CD8-positive, alpha-beta memory T cell (primary cell): Measurements from ENCODE around the gene TREML4. TPM values are rescaled to one million over a fixed set of nuclear protein-coding genes. Genes with fewer than 3 reads are reported as not detected.

ENCODE experiments used
- CTCF ChIA-PET: fragments of 350-600 bp; sonication (Branson Sonifier 250); formaldehyde crosslinking; loops from one replicate; lab custom pipeline; 2021; ENCODE audit warnings: antibody characterized with exemption; lab: Charles Lee
- POLR2A ChIA-PET: fragments of 350-600 bp; sonication (Branson Sonifier 250); formaldehyde crosslinking; loops from one replicate; lab custom pipeline; 2021; ENCODE audit warnings: antibody characterized with exemption; lab: Charles Lee
- DNase-seq, 5 donors: peaks; one replicate each; pipeline versions ENCODE4 v3.0.0 to v3.0.0-alpha.2; 2020 to 2022; ENCODE audit warnings: mixed read lengths in 1 of 5
- H3K27ac ChIP-seq: one replicate; pipeline ENCODE4 v1.7.0; 2013; ENCODE audit warnings: low read depth, mild to moderate bottlenecking, low read length, moderate library complexity
- H3K27me3 ChIP-seq: 2 replicates; pipeline ENCODE4 v1.7.0; 2013; ENCODE audit warnings: low read length, mild to moderate bottlenecking; ENCODE audit not compliant: insufficient read depth, poor library complexity, severe bottlenecking
- H3K36me3 ChIP-seq: 2 replicates; pipeline ENCODE4 v1.7.0; 2013; ENCODE audit warnings: mild to moderate bottlenecking, low read length, moderate library complexity; ENCODE audit not compliant: insufficient read depth
- H3K4me1 ChIP-seq: 2 replicates; pipeline ENCODE4 v1.7.0; 2013; ENCODE audit warnings: mild to moderate bottlenecking, low read length, moderate library complexity; ENCODE audit not compliant: insufficient read depth
- H3K4me3 ChIP-seq: 2 replicates; pipeline ENCODE4 v1.7.0; 2013; ENCODE audit warnings: mild to moderate bottlenecking, low read length
- H3K9me3 ChIP-seq: 2 replicates; pipeline ENCODE4 v1.7.0; 2013; ENCODE audit warnings: mild to moderate bottlenecking, low read length
- H3K27ac Mint-ChIP-seq, 8 donors: one replicate each; pipeline ENCODE4 v1.8.0; 2020 to 2021; ENCODE audit warnings: mixed read lengths in 8 of 8, mild to moderate bottlenecking in 6 of 8, inconsistent platforms in 3 of 8, moderate library complexity in 3 of 8
- H3K27me3 Mint-ChIP-seq, 2 donors: one replicate each; pipeline ENCODE4 v1.8.0; 2020 to 2021; ENCODE audit warnings: mixed read lengths in 2 of 2, mild to moderate bottlenecking in 1 of 2, moderate library complexity in 1 of 2
- H3K36me3 Mint-ChIP-seq, 3 donors: one replicate each; pipeline ENCODE4 v1.8.0; 2020 to 2021; ENCODE audit warnings: mixed read lengths in 3 of 3, inconsistent platforms in 1 of 3, mild to moderate bottlenecking in 1 of 3
- H3K4me1 Mint-ChIP-seq, 3 donors: one replicate each; pipeline ENCODE4 v1.8.0; 2020 to 2021; ENCODE audit warnings: mixed read lengths in 3 of 3, inconsistent platforms in 1 of 3, mild to moderate bottlenecking in 1 of 3
- H3K4me3 Mint-ChIP-seq, 7 donors: one replicate each; pipeline ENCODE4 v1.8.0; 2020 to 2021; ENCODE audit warnings: mixed read lengths in 7 of 7, mild to moderate bottlenecking in 6 of 7, moderate library complexity in 4 of 7, inconsistent platforms in 2 of 7
- H3K9me3 Mint-ChIP-seq, 5 donors: one replicate each; pipeline ENCODE4 v1.8.0; 2020 to 2022; ENCODE audit warnings: mixed read lengths in 5 of 5, mild to moderate bottlenecking in 3 of 5, moderate library complexity in 2 of 5, inconsistent platforms in 1 of 5
- polyA plus RNA-seq: library from polyadenylated mRNA; unstranded; fragments of 300-500 nt; fragmentation: Illumina TruSeq; gene quantifications from one replicate; pipeline ENCODE4 v1.2.3, GENCODE V29; 2021
- total RNA-seq, 2 experiments: library from RNA; stranded (reverse); gene quantifications; one replicate each; pipeline ENCODE4 v1.2.3, GENCODE V29; 2021

TREML4 gene
- total and polyA plus RNA-seq, 3 experiments from 2014 or later = not detected

- Histone ChIP-seq H3K27ac (no peak overlapping the region), H3K36me3 (no peaks in the 10 kb centered on the region), H3K4me3 (no peak overlapping the region), H3K27me3 (no peaks in the 10 kb centered on the region), H3K4me1 (no peaks in the 10 kb centered on the region), H3K9me3 (no peaks in the 10 kb centered on the region)
- ChIA-PET CTCF (no interaction called here), POLR2A (no interaction called here)
- H3K27me3 Mint-ChIP-seq = peaks cover 11 to 14% of the 10 kb centered on the region in 2 donors
- peaks cover 0 to 3% (median 0%) of the 10 kb centered on the region in 3 donors for H3K36me3 Mint-ChIP-seq
- peaks cover 0 to 2% (median 0%) of the 10 kb centered on the region in 5 donors for H3K9me3 Mint-ChIP-seq
- H3K4me1 Mint-ChIP-seq = peaks cover 15 to 30% (median 20%) of the 10 kb centered on the region in 3 donors
- DNase-seq = no peak
- peak overlapping the region in 4 of 8 donors; percentile 30 to 92 (median 58) for H3K27ac Mint-ChIP-seq
- H3K4me3 Mint-ChIP-seq = peak overlapping the region in 2 of 7 donors; percentile 39 to 67
Measured at GRCh38 chr6:41247288-41247865, 19.2 kb downstream of the TREML4 start.

- peaks cover 0 to 2% (median 0%) of the 10 kb centered on the region in 5 donors for H3K9me3 Mint-ChIP-seq
- H3K27ac Mint-ChIP-seq = peak overlapping the region in 6 of 8 donors; percentile 1 to 87 (median 47)
- peak overlapping the region in 5 of 7 donors; percentile 5 to 67 (median 20) for H3K4me3 Mint-ChIP-seq
- CTCF ChIA-PET = no interaction called here
- Histone ChIP-seq H3K9me3 (no peaks in the 10 kb centered on the region), H3K27ac (no peak overlapping the region), H3K4me1 (no peaks in the 10 kb centered on the region), H3K4me3 (no peak overlapping the region), H3K27me3 (no peaks in the 10 kb centered on the region), H3K36me3 (no peaks in the 10 kb centered on the region)
- POLR2A ChIA-PET = no interaction called here
- H3K36me3 Mint-ChIP-seq = peaks cover 0 to 3% (median 0%) of the 10 kb centered on the region in 3 donors
- H3K27me3 Mint-ChIP-seq = peaks cover 10 to 16% of the 10 kb centered on the region in 2 donors
- no peak for DNase-seq
- peaks cover 15 to 30% (median 20%) of the 10 kb centered on the region in 3 donors for H3K4me1 Mint-ChIP-seq
Measured at GRCh38 chr6:41247882-41248705, 19.9 kb downstream of the TREML4 start.

GRCh38 chr6:41252401-41253169 is 24.4 kb downstream of the TREML4 start:
- no peaks in the 10 kb centered on the region for H3K27me3 ChIP-seq
- H3K4me3 Mint-ChIP-seq = no peak overlapping the region
- no peaks in the 10 kb centered on the region for H3K36me3 ChIP-seq
- ChIA-PET POLR2A (no interaction called here), CTCF (no interaction called here)
- peak overlapping the region in 1 of 8 donors; percentile 13 for H3K27ac Mint-ChIP-seq
- no peak overlapping the region for H3K27ac ChIP-seq
- H3K9me3 Mint-ChIP-seq = no peaks in the 10 kb centered on the region
- no peak overlapping the region for H3K4me3 ChIP-seq
- DNase-seq = no peak
- H3K4me1 ChIP-seq = no peaks in the 10 kb centered on the region
- peaks cover 10 to 20% (median 13%) of the 10 kb centered on the region in 3 donors for H3K4me1 Mint-ChIP-seq
- peaks cover 13 to 27% of the 10 kb centered on the region in 2 donors for H3K27me3 Mint-ChIP-seq
- H3K9me3 ChIP-seq = no peaks in the 10 kb centered on the region
- peaks cover 0 to 4% (median 0%) of the 10 kb centered on the region in 3 donors for H3K36me3 Mint-ChIP-seq

- Mint-ChIP-seq H3K4me3 (no peak overlapping the region), H3K27me3 (peaks cover 17 to 41% of the 10 kb centered on the region in 2 donors), H3K4me1 (peaks cover 0 to 6% (median 0%) of the 10 kb centered on the region in 3 donors), H3K27ac (no peak overlapping the region), H3K36me3 (peaks cover 0 to 23% (median 0%) of the 10 kb centered on the region in 3 donors), H3K9me3 (peaks cover 3 to 17% (median 9%) of the 10 kb centered on the region in 5 donors)
- ChIA-PET POLR2A (no interaction called here), CTCF (interaction anchor here (0.9 kb wide), 1 partner anchor 15 kb away, joined by 3 read pairs; no protein-coding TSS in a partner anchor)
- Histone ChIP-seq H3K9me3 (no peaks in the 10 kb centered on the region), H3K4me1 (no peaks in the 10 kb centered on the region), H3K27ac (no peak overlapping the region), H3K36me3 (no peaks in the 10 kb centered on the region), H3K27me3 (no peaks in the 10 kb centered on the region), H3K4me3 (no peak overlapping the region)
- DNase-seq = no peak
Measured at GRCh38 chr6:41255110-41255509, 27.0 kb downstream of the TREML4 start.

- peaks cover 0 to 6% (median 0%) of the 10 kb centered on the region in 3 donors for H3K4me1 Mint-ChIP-seq
- H3K27me3 ChIP-seq = no peaks in the 10 kb centered on the region
- no peak overlapping the region for H3K4me3 Mint-ChIP-seq
- no peak overlapping the region for H3K27ac Mint-ChIP-seq
- H3K27me3 Mint-ChIP-seq = peaks cover 14 to 41% of the 10 kb centered on the region in 2 donors
- peaks cover 0 to 25% (median 0%) of the 10 kb centered on the region in 3 donors for H3K36me3 Mint-ChIP-seq
- H3K9me3 Mint-ChIP-seq = peaks cover 7 to 23% (median 14%) of the 10 kb centered on the region in 5 donors
- no peak overlapping the region for H3K4me3 ChIP-seq
- ChIA-PET POLR2A (no interaction called here), CTCF (interaction anchor here (0.9 kb wide), 1 partner anchor 14 kb away, joined by 3 read pairs; no protein-coding TSS in a partner anchor)
- H3K27ac ChIP-seq = no peak overlapping the region
- no peaks in the 10 kb centered on the region for H3K9me3 ChIP-seq
- H3K4me1 ChIP-seq = no peaks in the 10 kb centered on the region
- no peaks in the 10 kb centered on the region for H3K36me3 ChIP-seq
- DNase-seq = no peak
Measured at GRCh38 chr6:41255638-41256246, 27.6 kb downstream of the TREML4 start.

- ChIA-PET CTCF (no interaction called here), POLR2A (no interaction called here)
- no peak overlapping the region for H3K27ac Mint-ChIP-seq
- peaks cover 0 to 26% (median 0%) of the 10 kb centered on the region in 3 donors for H3K36me3 Mint-ChIP-seq
- H3K4me3 Mint-ChIP-seq = no peak overlapping the region
- H3K9me3 ChIP-seq = no peaks in the 10 kb centered on the region
- DNase-seq = no peak
- H3K27me3 ChIP-seq = no peaks in the 10 kb centered on the region
- peaks cover 13 to 30% (median 20%) of the 10 kb centered on the region in 5 donors for H3K9me3 Mint-ChIP-seq
- H3K4me3 ChIP-seq = no peak overlapping the region
- no peaks in the 10 kb centered on the region for H3K4me1 ChIP-seq
- no peaks in the 10 kb centered on the region for H3K36me3 ChIP-seq
- peaks cover 10 to 42% of the 10 kb centered on the region in 2 donors for H3K27me3 Mint-ChIP-seq
- H3K4me1 Mint-ChIP-seq = peaks cover 0 to 6% (median 0%) of the 10 kb centered on the region in 3 donors
- H3K27ac ChIP-seq = no peak overlapping the region
Measured at GRCh38 chr6:41256383-41256782, 28.2 kb downstream of the TREML4 start.

GRCh38 chr6:41257369-41258195 is 29.4 kb downstream of the TREML4 start:
- H3K4me1 Mint-ChIP-seq = peaks cover 0 to 6% (median 0%) of the 10 kb centered on the region in 3 donors
- H3K27ac ChIP-seq = no peak overlapping the region
- H3K9me3 ChIP-seq = no peaks in the 10 kb centered on the region
- ChIA-PET CTCF (no interaction called here), POLR2A (no interaction called here)
- peaks cover 25 to 41% (median 32%) of the 10 kb centered on the region in 5 donors for H3K9me3 Mint-ChIP-seq
- H3K27me3 ChIP-seq = no peaks in the 10 kb centered on the region
- no peak overlapping the region for H3K27ac Mint-ChIP-seq
- no peaks in the 10 kb centered on the region for H3K36me3 ChIP-seq
- peaks cover 13 to 37% of the 10 kb centered on the region in 2 donors for H3K27me3 Mint-ChIP-seq
- no peak overlapping the region for H3K4me3 ChIP-seq
- H3K4me3 Mint-ChIP-seq = no peak overlapping the region
- peaks cover 0 to 38% (median 0%) of the 10 kb centered on the region in 3 donors for H3K36me3 Mint-ChIP-seq
- H3K4me1 ChIP-seq = no peaks in the 10 kb centered on the region
- no peak for DNase-seq
